HG02610 (cell line): ENCODE data around the gene ERP29.
"Not testable (repeated sequence)": the region's sequence is repeated elsewhere in the genome, so short reads cannot be mapped to it uniquely, and the experiment has no call there.

ENCODE experiments used
- ATAC-seq: cut with Tn5 transposase; IDR thresholded peaks from one replicate; pipeline ENCODE4 v1.9.1; 2021; ENCODE audit warnings: mild to moderate bottlenecking, moderate library complexity; ENCODE audit not compliant: unreplicated experiment

The ERP29 gene

DNA sequence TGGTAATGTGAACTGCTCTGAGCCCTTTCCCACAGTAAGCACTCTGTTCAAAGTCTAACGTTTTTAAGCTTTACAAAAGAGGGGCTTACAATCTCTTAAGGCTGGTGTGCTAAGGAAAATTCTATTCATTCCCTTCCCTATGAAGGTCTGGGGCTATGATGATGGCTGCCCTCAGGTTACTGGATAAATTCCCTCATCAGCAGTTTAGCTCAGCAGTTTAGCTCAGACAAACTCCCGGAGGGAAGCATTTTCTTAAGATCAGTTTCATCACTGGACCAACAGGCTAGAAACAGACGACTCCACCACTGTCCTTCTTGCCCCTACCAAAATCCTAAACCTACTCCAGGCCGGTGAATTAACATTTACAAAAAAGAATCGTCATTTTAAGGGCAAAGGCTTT, 19.1 kb downstream of the ERP29 start:
- ATAC-seq, result no peak

DNA sequence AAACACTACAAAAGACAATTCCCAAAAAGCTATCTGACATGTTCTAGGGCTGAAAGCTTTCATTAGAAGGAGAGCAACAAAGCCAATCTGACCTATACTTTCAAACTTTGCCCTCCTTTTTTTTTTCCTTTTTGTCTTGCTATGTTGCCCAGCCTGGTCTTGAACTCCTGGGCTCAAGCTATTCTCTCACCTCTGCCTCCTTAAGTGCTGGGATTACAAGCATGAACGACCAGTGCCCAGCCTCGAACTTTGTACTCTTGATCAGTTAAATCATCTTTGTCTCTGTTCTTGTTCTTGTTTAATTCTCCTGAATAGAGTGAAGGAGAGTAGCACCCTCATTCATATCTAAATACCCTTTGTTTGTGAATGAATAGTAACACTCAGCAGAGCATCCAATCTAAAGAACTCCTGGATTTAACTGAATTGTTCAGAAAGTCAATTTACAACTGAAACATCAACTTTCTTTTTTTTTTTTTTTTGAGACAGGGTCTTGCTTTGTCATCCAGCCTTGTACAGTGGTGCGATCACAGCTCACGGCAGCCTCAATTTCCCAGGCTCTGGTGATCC, 22.1 kb downstream of the ERP29 start:
- ATAC-seq, result no peak

DNA sequence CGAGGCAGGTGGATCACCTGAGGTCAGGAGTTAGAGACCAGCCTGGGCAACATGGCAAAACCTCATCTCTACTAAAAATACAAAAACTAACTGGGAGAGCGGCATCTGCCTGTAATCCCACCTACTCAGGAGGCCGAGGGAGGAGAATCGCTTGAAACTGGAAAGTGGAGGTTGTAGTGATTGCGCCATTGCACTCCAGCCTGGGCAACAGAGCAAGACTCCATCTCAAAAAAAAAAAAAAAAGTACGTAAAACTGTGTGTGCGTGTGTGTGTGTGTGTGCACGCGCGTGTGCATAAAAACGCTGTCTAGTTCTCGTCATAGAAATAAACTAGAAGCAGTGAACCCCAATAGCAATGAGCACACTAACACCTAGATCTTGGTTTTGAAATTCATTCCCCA, 23.4 kb downstream of the ERP29 start:
- not testable (repeated sequence) for ATAC-seq

DNA sequence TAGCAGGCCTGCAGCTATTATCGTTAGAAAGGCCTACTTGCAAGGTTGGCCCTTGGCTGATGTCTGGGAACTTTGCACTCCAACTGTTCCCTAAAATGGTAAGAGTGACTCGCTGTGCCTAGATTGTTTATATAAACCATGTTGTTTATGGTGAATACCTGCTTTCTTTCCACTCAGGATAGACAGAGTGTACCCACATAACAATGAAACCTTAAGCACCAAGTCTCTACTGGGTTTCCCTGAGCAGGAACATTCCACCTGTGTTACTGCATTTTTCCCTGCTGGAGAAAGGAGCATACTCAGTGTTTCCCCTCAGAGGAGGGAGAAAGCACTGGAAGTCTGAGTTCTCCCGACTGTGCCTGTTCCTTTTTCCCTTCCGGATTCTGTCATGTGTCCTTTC, 32.8 kb downstream of the ERP29 start:
- no peak for ATAC-seq

DNA sequence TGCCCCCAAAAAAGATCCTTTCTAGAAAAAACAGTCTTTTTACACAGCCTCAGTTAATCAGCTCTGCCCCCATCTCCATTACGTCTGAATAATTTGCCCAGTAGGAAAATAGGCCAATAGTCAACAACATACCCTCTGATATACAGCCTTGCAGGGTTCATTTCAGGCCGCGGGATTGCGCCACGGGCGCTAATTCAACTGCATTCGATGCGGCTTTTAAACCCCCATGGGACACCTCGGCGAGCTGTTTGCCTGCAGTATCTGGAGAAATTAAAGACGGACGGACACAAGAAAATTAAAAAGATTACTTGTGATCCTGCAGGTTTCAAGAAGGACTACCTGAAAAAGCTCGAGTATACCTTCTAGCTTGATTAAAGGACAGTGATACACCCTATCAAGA, 36.1 kb downstream of the ERP29 start:
- no peak for ATAC-seq

- no peak for ATAC-seq
Observed at GRCh38 chr12:112061137-112061536, 47.9 kb downstream of the ERP29 start.

- ATAC-seq, result no peak
Observed at GRCh38 chr12:112063273-112063672, 50.0 kb downstream of the ERP29 start.

DNA sequence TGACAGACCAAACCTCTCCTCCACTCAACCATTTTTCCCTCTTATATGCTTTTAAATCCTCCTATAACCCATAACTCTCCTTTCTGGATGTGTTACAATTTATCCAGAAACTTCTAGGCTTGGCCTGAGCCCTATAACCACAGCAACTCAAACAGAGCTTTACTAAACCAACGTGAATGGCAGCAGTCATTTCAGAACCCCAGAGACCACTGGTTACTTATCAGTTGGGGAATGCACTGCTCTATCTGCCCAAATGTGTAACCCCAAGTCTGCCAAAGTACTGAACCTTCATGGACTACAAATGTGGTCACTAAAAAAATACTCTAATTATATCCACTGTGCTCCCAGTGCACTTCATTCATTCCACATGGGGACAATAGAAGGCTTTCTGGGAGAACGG, 53.3 kb downstream of the ERP29 start:
- no peak for ATAC-seq
